T-helper 1 cell treated with Interleukin-12 subunit alpha and Interleukin-12 subunit beta and Interleukin-4 antibody, amounts not matched to agents 30 μg/mL and 1 μg/mL, for 36 hours (primary cell): ENCODE data around the gene GLRA2.

Source experiments
- H3K27ac Mint-ChIP-seq: one replicate; pipeline ENCODE4 v1.8.0; 2021; ENCODE audit warnings: mild to moderate bottlenecking, mixed read lengths
- H3K27me3 Mint-ChIP-seq: one replicate; pipeline ENCODE4 v1.8.0; 2021; ENCODE audit warnings: low read depth, mixed read lengths
- H3K36me3 Mint-ChIP-seq: one replicate; pipeline ENCODE4 v1.8.0; 2021; ENCODE audit warnings: low read depth, mixed read lengths
- H3K4me1 Mint-ChIP-seq: one replicate; pipeline ENCODE4 v1.8.0; 2021; ENCODE audit warnings: low read depth, mixed read lengths
- H3K4me3 Mint-ChIP-seq: one replicate; pipeline ENCODE4 v1.8.0; 2021; ENCODE audit warnings: mild to moderate bottlenecking, moderate library complexity, mixed read lengths
- H3K9me3 Mint-ChIP-seq: one replicate; pipeline ENCODE4 v1.8.0; 2021; ENCODE audit warnings: mixed read lengths

GLRA2 gene

GRCh38 chrX:14702145-14702544 lies 172.8 kb downstream of the GLRA2 start:
- H3K27ac Mint-ChIP-seq = no peak overlapping the region
- no peaks in the 10 kb centered on the region for H3K9me3 Mint-ChIP-seq
- H3K36me3 Mint-ChIP-seq = no peaks in the 10 kb centered on the region
- no peaks in the 10 kb centered on the region for H3K27me3 Mint-ChIP-seq
- H3K4me3 Mint-ChIP-seq = no peak overlapping the region
- no peaks in the 10 kb centered on the region for H3K4me1 Mint-ChIP-seq

GRCh38 chrX:14712096-14712495 lies 182.8 kb downstream of the GLRA2 start:
- Mint-ChIP-seq H3K9me3 (no peaks in the 10 kb centered on the region), H3K36me3 (no peaks in the 10 kb centered on the region), H3K27ac (no peak overlapping the region), H3K27me3 (no peaks in the 10 kb centered on the region), H3K4me3 (no peak overlapping the region), H3K4me1 (no peaks in the 10 kb centered on the region)

GRCh38 chrX:14717949-14718348 lies 188.6 kb downstream of the GLRA2 start:
- H3K27me3 Mint-ChIP-seq = no peaks in the 10 kb centered on the region
- H3K36me3 Mint-ChIP-seq = no peaks in the 10 kb centered on the region
- no peak overlapping the region for H3K4me3 Mint-ChIP-seq
- no peak overlapping the region for H3K27ac Mint-ChIP-seq
- no peaks in the 10 kb centered on the region for H3K4me1 Mint-ChIP-seq
- no peaks in the 10 kb centered on the region for H3K9me3 Mint-ChIP-seq

- H3K27ac Mint-ChIP-seq = no peak overlapping the region
- H3K27me3 Mint-ChIP-seq = no peaks in the 10 kb centered on the region
- no peaks in the 10 kb centered on the region for H3K4me1 Mint-ChIP-seq
- H3K36me3 Mint-ChIP-seq = no peaks in the 10 kb centered on the region
- H3K4me3 Mint-ChIP-seq = no peak overlapping the region
- no peaks in the 10 kb centered on the region for H3K9me3 Mint-ChIP-seq
Measured at GRCh38 chrX:14718403-14718802, 189.1 kb downstream of the GLRA2 start.

GRCh38 chrX:14729058-14729457 lies 199.7 kb downstream of the GLRA2 start:
- Mint-ChIP-seq H3K27me3 (no peaks in the 10 kb centered on the region), H3K4me3 (no peak overlapping the region), H3K36me3 (no peaks in the 10 kb centered on the region), H3K4me1 (no peaks in the 10 kb centered on the region), H3K9me3 (peaks cover 6% of the 10 kb centered on the region), H3K27ac (no peak overlapping the region)

GRCh38 chrX:14738643-14739042 lies 209.3 kb downstream of the GLRA2 start:
- H3K27me3 Mint-ChIP-seq = no peaks in the 10 kb centered on the region
- H3K27ac Mint-ChIP-seq = no peak overlapping the region
- H3K4me3 Mint-ChIP-seq = no peak overlapping the region
- H3K9me3 Mint-ChIP-seq = no peaks in the 10 kb centered on the region
- no peaks in the 10 kb centered on the region for H3K36me3 Mint-ChIP-seq
- H3K4me1 Mint-ChIP-seq = no peaks in the 10 kb centered on the region

GRCh38 chrX:14753441-14753840 lies 224.1 kb downstream of the GLRA2 start:
- Mint-ChIP-seq H3K4me1 (no peaks in the 10 kb centered on the region), H3K36me3 (no peaks in the 10 kb centered on the region), H3K27ac (no peak overlapping the region), H3K27me3 (no peaks in the 10 kb centered on the region), H3K4me3 (no peak overlapping the region), H3K9me3 (peaks cover 2% of the 10 kb centered on the region)

GRCh38 chrX:14758029-14758491 lies 228.7 kb downstream of the GLRA2 start:
- H3K9me3 Mint-ChIP-seq = peaks cover 2% of the 10 kb centered on the region
- no peak overlapping the region for H3K4me3 Mint-ChIP-seq
- H3K27me3 Mint-ChIP-seq = no peaks in the 10 kb centered on the region
- H3K27ac Mint-ChIP-seq = no peak overlapping the region
- peaks cover 2% of the 10 kb centered on the region for H3K36me3 Mint-ChIP-seq
- no peaks in the 10 kb centered on the region for H3K4me1 Mint-ChIP-seq

GRCh38 chrX:14775416-14775815 lies 246.1 kb downstream of the GLRA2 start:
- Mint-ChIP-seq H3K36me3 (no peaks in the 10 kb centered on the region), H3K9me3 (peaks cover 5% of the 10 kb centered on the region), H3K27ac (no peak overlapping the region), H3K4me1 (no peaks in the 10 kb centered on the region), H3K4me3 (no peak overlapping the region), H3K27me3 (no peaks in the 10 kb centered on the region)

GRCh38 chrX:14776901-14777300 lies 247.6 kb downstream of the GLRA2 start:
- Mint-ChIP-seq H3K36me3 (no peaks in the 10 kb centered on the region), H3K27ac (no peak overlapping the region), H3K4me1 (no peaks in the 10 kb centered on the region), H3K9me3 (no peaks in the 10 kb centered on the region), H3K4me3 (no peak overlapping the region), H3K27me3 (no peaks in the 10 kb centered on the region)

GRCh38 chrX:14777525-14777924 lies 248.2 kb downstream of the GLRA2 start:
- Mint-ChIP-seq H3K36me3 (no peaks in the 10 kb centered on the region), H3K27ac (no peak overlapping the region), H3K4me3 (no peak overlapping the region), H3K27me3 (no peaks in the 10 kb centered on the region), H3K9me3 (no peaks in the 10 kb centered on the region), H3K4me1 (no peaks in the 10 kb centered on the region)

- Mint-ChIP-seq H3K27me3 (no peaks in the 10 kb centered on the region), H3K36me3 (no peaks in the 10 kb centered on the region), H3K9me3 (no peaks in the 10 kb centered on the region), H3K27ac (no peak overlapping the region), H3K4me3 (no peak overlapping the region), H3K4me1 (no peaks in the 10 kb centered on the region)
Measured at GRCh38 chrX:14779580-14779979, 250.2 kb downstream of the GLRA2 start.
